GM12878 (cell line): ENCODE data around the gene CD38. TPM values are rescaled to one million over a fixed set of nuclear protein-coding genes. Genes with fewer than 3 reads are reported as not detected.
A peak's percentile ranks its signal among the peaks of the same experiment; 100 is the strongest.

Experiments used
- ATAC-seq: fragments of 200-7000 bp; cut with Tn5 transposase; 3 replicates; pipeline ENCODE4 v1.9.1; 2020; ENCODE audit warnings: mild to moderate bottlenecking, moderate library complexity
- BruUV-seq: library from RNA; stranded (reverse); fragments of 400-500 nt; replicated peaks from 2 replicates; lab custom pipeline; 2021; lab: Mats Ljungman, UMichigan
- CTCF ChIA-PET: fragments of 300-600 bp; sonication (Branson Sonifier 250); formaldehyde crosslinking; extraction: SDS; loops from one replicate; lab custom pipeline; 2021; ENCODE audit warnings: inconsistent platforms; lab: Yijun Ruan, JAX
- POLR2A ChIA-PET: fragments of 350-600 bp; formaldehyde crosslinking; extraction: SDS; loops from one replicate; lab custom pipeline; 2021; ENCODE audit warnings: inconsistent platforms; lab: Charles Lee
- RAD21 ChIA-PET: fragments of 300-600 bp; sonication (Branson Sonifier 250); formaldehyde crosslinking; loops from one replicate; lab custom pipeline; 2023; ENCODE audit warnings: antibody characterized with exemption; ENCODE audit not compliant: unreplicated experiment; lab: Charles Lee
- SMC1A ChIA-PET: fragments of 300-600 bp; sonication (Branson Sonifier 250); formaldehyde crosslinking; loops from one replicate; lab custom pipeline; 2023; ENCODE audit not compliant: unreplicated experiment, uncharacterized antibody; lab: Charles Lee
- DNase-seq: peaks from one replicate; pipeline ENCODE4 v3.0.0-alpha.2; 2011; ENCODE audit warnings: low read depth, low spot score
- FAIRE-seq: peaks from 3 replicates; lab custom pipeline; 2011; peaks lifted over from hg19 to GRCh38; lab: Jason Lieb, UNC
- H2AFZ ChIP-seq: 2 replicates; pipeline ENCODE4 v1.6.0; 2011; ENCODE audit warnings: low read depth, low read length, control low read depth; ENCODE audit not compliant: control insufficient read depth
- H3K27ac ChIP-seq: 2 replicates; pipeline ENCODE4 v1.5.1; 2011; ENCODE audit warnings: control low read depth; ENCODE audit not compliant: control insufficient read depth, insufficient read depth
- H3K27me3 ChIP-seq, 2 experiments: replicated peaks in 1 of 2; 2 replicates each; pipeline versions ENCODE4 v1.6.0 to v1.6.1; 2011; ENCODE audit warnings: low read length in 1 of 2; ENCODE audit not compliant: control insufficient read depth in 2 of 2, insufficient read depth in 2 of 2
- H3K36me3 ChIP-seq, 2 experiments: 2 replicates each; pipeline ENCODE4 v1.5.1; 2011; ENCODE audit warnings: low read length in 1 of 2; ENCODE audit not compliant: control insufficient read depth in 2 of 2, insufficient read depth in 2 of 2
- H3K4me1 ChIP-seq: 2 replicates; pipeline ENCODE4 v1.6.1; 2011; ENCODE audit warnings: mild to moderate bottlenecking, low read length, moderate library complexity, mixed read lengths; ENCODE audit not compliant: control insufficient read depth, insufficient read depth
- H3K4me2 ChIP-seq: 2 replicates; pipeline ENCODE4 v1.6.0; 2011; ENCODE audit warnings: control low read depth; ENCODE audit not compliant: control insufficient read depth, insufficient read depth
- H3K4me3 ChIP-seq: fragments of 200-600 bp; sonication (generic); 2 replicates; pipeline ENCODE4 v1.5.1; 2016
- H3K79me2 ChIP-seq: 2 replicates; pipeline ENCODE4 v1.6.0; 2011; ENCODE audit warnings: low read length; ENCODE audit not compliant: control insufficient read depth, insufficient read depth
- H3K9ac ChIP-seq: 2 replicates; pipeline ENCODE4 v1.8.0; 2011; ENCODE audit warnings: low read length, control low read depth, mixed read lengths; ENCODE audit not compliant: control insufficient read depth, insufficient read depth
- H3K9me3 ChIP-seq: replicated peaks from 3 replicates; pipeline ENCODE4 v1.5.1; 2011; ENCODE audit warnings: mild to moderate bottlenecking, low read length; ENCODE audit not compliant: control insufficient read depth, insufficient read depth
- H4K20me1 ChIP-seq: 2 replicates; pipeline ENCODE4 v1.6.0; 2011; ENCODE audit not compliant: control insufficient read depth, insufficient read depth
- ATF2 ChIP-seq: IDR thresholded peaks from 2 replicates; pipeline ENCODE4 v1.6.1; 2012; ENCODE audit warnings: low read length, inconsistent platforms
- CBFB ChIP-seq: IDR thresholded peaks from 2 replicates; pipeline ENCODE4 v1.6.1; 2016; ENCODE audit warnings: antibody characterized with exemption, low read depth
- CEBPB ChIP-seq, 2 experiments: fragments of 150-350 bp in 1 of 2; IDR thresholded peaks; 2 replicates each; pipeline ENCODE4 v1.6.1; 2012 to 2014; ENCODE audit warnings: low read depth in 2 of 2, low read length in 2 of 2, borderline replicate concordance in 1 of 2, inconsistent platforms in 1 of 2
- CREM ChIP-seq: IDR thresholded peaks from 2 replicates; pipeline ENCODE4 v1.6.1; 2014; ENCODE audit warnings: antibody characterized with exemption, low read depth
- ETV6 ChIP-seq, 2 experiments: fragments of 450-650 bp in 1 of 2; IDR thresholded peaks in 1 of 2; conservative IDR thresholded peaks in 1 of 2; 2 replicates each; pipeline ENCODE4 v1.6.1; 2014; ENCODE audit warnings: antibody characterized with exemption in 1 of 2, borderline replicate concordance in 1 of 2, low read depth in 1 of 2, mild to moderate bottlenecking in 1 of 2, moderate library complexity in 1 of 2
- HDAC6 ChIP-seq: fragments of 200-600 bp; sonication (generic); IDR thresholded peaks from one replicate; pipeline ENCODE4 v1.8.0; 2017; ENCODE audit warnings: antibody characterized with exemption; ENCODE audit not compliant: unreplicated experiment
- MLLT1 ChIP-seq: fragments of 450-650 bp; IDR thresholded peaks from 2 replicates; pipeline ENCODE4 v1.6.1; 2016; ENCODE audit warnings: mild to moderate bottlenecking
- SIX5 ChIP-seq: IDR thresholded peaks from 2 replicates; pipeline ENCODE4 v1.6.1; 2011; ENCODE audit warnings: mild to moderate bottlenecking, low read depth, low read length, moderate library complexity; ENCODE audit not compliant: severe bottlenecking
- SMC3 ChIP-seq: IDR thresholded peaks from 2 replicates; pipeline ENCODE4 v1.6.1; 2011; ENCODE audit warnings: low read length, improper control_type of control experiment, borderline replicate concordance
- TCF7 ChIP-seq: IDR thresholded peaks from 2 replicates; pipeline ENCODE4 v1.6.1; 2014; ENCODE audit warnings: antibody characterized with exemption, borderline replicate concordance
- WGBS: methylation state at CpG from one replicate; pipeline ENCODE4 v1.1.6; 2016; ENCODE audit warnings: low lambda C conversion rate; ENCODE audit not compliant: insufficient replicate concordance, insufficient coverage; ENCODE audit errors: missing lambda C conversion rate; 5-methylcytosine and 5-hydroxymethylcytosine counted together
- in situ Hi-C: fragments of 300-500 bp; cut with MboI; formaldehyde crosslinking; loops from 9 replicates; pipeline ENCODE4 v1.14.3; 2018; ENCODE audit warnings: mixed read lengths
- intact Hi-C: fragments of 100-400 bp; cut with micrococcal nuclease; formaldehyde crosslinking; loops from one replicate; pipeline ENCODE4 v1.14.2; 2022; ENCODE audit not compliant: unreplicated experiment
- polyA plus RNA-seq, 11 experiments: library from polyadenylated mRNA; depleted of rRNA in 4 of 11; unstranded in 6 of 11; stranded (reverse) in 5 of 11; fragments of >200 nt; fragmentation: Nextera tagmentation in 4 of 11; fragmentation: Illumina TruSeq in 1 of 11; extraction: Ambion mirVana in 4 of 11; extraction: Trizol in 1 of 11; gene quantifications; 1 replicate in 1 of 11; 2 replicates in 10 of 11; pipeline versions ENCODE4 v1.2.1 to v1.2.3, GENCODE V29; 2011 to 2016; ENCODE audit warnings: inconsistent platforms in 2 of 11, missing spikeins in 2 of 11, low read depth in 1 of 11
- total RNA-seq, 4 experiments: library from RNA; depleted of rRNA in 3 of 4; stranded (reverse); fragments of >200 nt in 3 of 4; fragmentation: Illumina TruSeq in 1 of 4; extraction: Trizol in 1 of 4; gene quantifications; 2 replicates each; pipeline versions ENCODE4 v1.2.1 to v1.2.3, GENCODE V29; 2013 to 2021
- TF ChIP-seq, protein P1 (sequence below): IDR thresholded peaks from 2 replicates; pipeline ENCODE4 v1.6.1; 2011; ENCODE audit warnings: borderline replicate concordance, low read depth, mild to moderate bottlenecking, moderate library complexity, mixed read lengths, low read length; ENCODE audit not compliant: insufficient read depth; ENCODE audit errors: extremely low read length
- TF ChIP-seq, protein P2 (sequence below): IDR thresholded peaks from 2 replicates; pipeline ENCODE4 v1.6.1; 2012; ENCODE audit warnings: low read depth, low read length, improper control_type of control experiment
- TF ChIP-seq, protein P3 (sequence below): fragments of 150-350 bp; IDR thresholded peaks from 2 replicates; pipeline ENCODE4 v1.6.1; 2014; ENCODE audit warnings: mild to moderate bottlenecking, low read depth, low read length

CD38 gene
- total and polyA plus RNA-seq, 10 of the 15 experiments (the other 5 are each of a cell fraction or from before 2014, with no cell fraction given) = 3.5 to 39.8 (median 12.7) TPM

GRCh38 chr4:15756361-15756861 is 21.7 kb upstream of the CD38 start:
- ChIA-PET SMC1A (interaction anchor here (0.6 to 6.2 kb wide), 20 partner anchors 9 to 242 kb away, joined by 3 to 83 read pairs (median 4); partner anchors contain the start of gene FAM200B), CTCF (interaction anchor here (0.7 to 4.4 kb wide), 26 partner anchors 10 to 277 kb away, joined by 3 to 34 read pairs (median 6); partner anchors contain the start of gene FAM200B), POLR2A (interaction anchor here (0.8 to 2.7 kb wide), 7 partner anchors 11 to 30 kb away, joined by 3 to 19 read pairs (median 4); no protein-coding TSS in a partner anchor), RAD21 (interaction anchor here (0.7 to 3.0 kb wide), 11 partner anchors 10 to 134 kb away, joined by 3 to 30 read pairs (median 8); partner anchors contain the start of gene CD38)
- H4K20me1 ChIP-seq = no peaks in the 10 kb centered on the region
- peaks cover 18% of the 10 kb centered on the region for H3K4me1 ChIP-seq
- H3K27ac ChIP-seq = no peak overlapping the region
- whole genome bisulfite sequencing = 2% methylated on average over 6 of the region's 6 CpGs
- H3K9ac ChIP-seq = 0 out of 2 replicates have a peak overlapping the region, but pooled peaks have one; percentile 16
- peak overlapping the region; percentile 16 for H2AFZ ChIP-seq
- H3K36me3 ChIP-seq = no peaks in the 10 kb centered on the region
- H3K79me2 ChIP-seq = no peaks in the 10 kb centered on the region
- peak overlapping the region; percentile 66 for H3K4me2 ChIP-seq
- intact Hi-C loops (loop anchor here (2.0 kb wide), 1 partner anchor 22 kb away; the partner anchor contains the start of gene CD38), in situ Hi-C loops (no loop called here)
- no peaks in the 10 kb centered on the region for H3K27me3 ChIP-seq
- BruUV-seq = no TSS peak
- FAIRE-seq = peak; percentile 23
- peak; percentile 95 for ATAC-seq
- peak; percentile 66 for DNase-seq
- no peaks in the 10 kb centered on the region; the same call in 2 of the 3 replicates for H3K9me3 ChIP-seq
- H3K4me3 ChIP-seq = 0 out of 2 replicates have a peak overlapping the region, but pooled peaks have one; percentile 18
- no peak for TF ChIP-seq ETV6 (conservative IDR thresholded peaks at IDR 0.05 in 1 of 2, IDR thresholded peaks at IDR 0.05 in 1 of 2; ENCODE audit: borderline replicate concordance in 1 of 2, low read depth in 1 of 2)
- TF ChIP-seq, protein P1, sequence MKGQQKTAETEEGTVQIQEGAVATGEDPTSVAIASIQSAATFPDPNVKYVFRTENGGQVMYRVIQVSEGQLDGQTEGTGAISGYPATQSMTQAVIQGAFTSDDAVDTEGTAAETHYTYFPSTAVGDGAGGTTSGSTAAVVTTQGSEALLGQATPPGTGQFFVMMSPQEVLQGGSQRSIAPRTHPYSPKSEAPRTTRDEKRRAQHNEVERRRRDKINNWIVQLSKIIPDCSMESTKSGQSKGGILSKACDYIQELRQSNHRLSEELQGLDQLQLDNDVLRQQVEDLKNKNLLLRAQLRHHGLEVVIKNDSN = no peak
- TF ChIP-seq, protein P2, sequence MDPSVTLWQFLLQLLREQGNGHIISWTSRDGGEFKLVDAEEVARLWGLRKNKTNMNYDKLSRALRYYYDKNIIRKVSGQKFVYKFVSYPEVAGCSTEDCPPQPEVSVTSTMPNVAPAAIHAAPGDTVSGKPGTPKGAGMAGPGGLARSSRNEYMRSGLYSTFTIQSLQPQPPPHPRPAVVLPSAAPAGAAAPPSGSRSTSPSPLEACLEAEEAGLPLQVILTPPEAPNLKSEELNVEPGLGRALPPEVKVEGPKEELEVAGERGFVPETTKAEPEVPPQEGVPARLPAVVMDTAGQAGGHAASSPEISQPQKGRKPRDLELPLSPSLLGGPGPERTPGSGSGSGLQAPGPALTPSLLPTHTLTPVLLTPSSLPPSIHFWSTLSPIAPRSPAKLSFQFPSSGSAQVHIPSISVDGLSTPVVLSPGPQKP = no peak
- 0 out of 2 replicates have a peak, but pooled peaks have one; percentile 31 for TF ChIP-seq MLLT1
- TF ChIP-seq TCF7 = no peak
- no peak for TF ChIP-seq HDAC6
- TF ChIP-seq CBFB = no peak
- no peak for TF ChIP-seq CEBPB (IDR thresholded peaks at IDR 0.05; ENCODE audit: borderline replicate concordance in 1 of 2, low read depth in 2 of 2, low read length in 2 of 2)
- TF ChIP-seq, protein P3, sequence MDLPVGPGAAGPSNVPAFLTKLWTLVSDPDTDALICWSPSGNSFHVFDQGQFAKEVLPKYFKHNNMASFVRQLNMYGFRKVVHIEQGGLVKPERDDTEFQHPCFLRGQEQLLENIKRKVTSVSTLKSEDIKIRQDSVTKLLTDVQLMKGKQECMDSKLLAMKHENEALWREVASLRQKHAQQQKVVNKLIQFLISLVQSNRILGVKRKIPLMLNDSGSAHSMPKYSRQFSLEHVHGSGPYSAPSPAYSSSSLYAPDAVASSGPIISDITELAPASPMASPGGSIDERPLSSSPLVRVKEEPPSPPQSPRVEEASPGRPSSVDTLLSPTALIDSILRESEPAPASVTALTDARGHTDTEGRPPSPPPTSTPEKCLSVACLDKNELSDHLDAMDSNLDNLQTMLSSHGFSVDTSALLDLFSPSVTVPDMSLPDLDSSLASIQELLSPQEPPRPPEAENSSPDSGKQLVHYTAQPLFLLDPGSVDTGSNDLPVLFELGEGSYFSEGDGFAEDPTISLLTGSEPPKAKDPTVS = no peak
- no peak for TF ChIP-seq ATF2
- TF ChIP-seq CREM = peak; percentile 30; the same call in 1 of the 2 replicates
- TF ChIP-seq SIX5 = no peak
- TF ChIP-seq SMC3 = peak; percentile 10; the same call in 1 of the 2 replicates
